GM21786 (cell line): ENCODE data around the gene AP4S1.

ENCODE experiments used
- ATAC-seq: cut with Tn5 transposase; IDR thresholded peaks from one replicate; pipeline ENCODE4 v1.9.1; 2021; ENCODE audit not compliant: unreplicated experiment

Gene AP4S1

DNA sequence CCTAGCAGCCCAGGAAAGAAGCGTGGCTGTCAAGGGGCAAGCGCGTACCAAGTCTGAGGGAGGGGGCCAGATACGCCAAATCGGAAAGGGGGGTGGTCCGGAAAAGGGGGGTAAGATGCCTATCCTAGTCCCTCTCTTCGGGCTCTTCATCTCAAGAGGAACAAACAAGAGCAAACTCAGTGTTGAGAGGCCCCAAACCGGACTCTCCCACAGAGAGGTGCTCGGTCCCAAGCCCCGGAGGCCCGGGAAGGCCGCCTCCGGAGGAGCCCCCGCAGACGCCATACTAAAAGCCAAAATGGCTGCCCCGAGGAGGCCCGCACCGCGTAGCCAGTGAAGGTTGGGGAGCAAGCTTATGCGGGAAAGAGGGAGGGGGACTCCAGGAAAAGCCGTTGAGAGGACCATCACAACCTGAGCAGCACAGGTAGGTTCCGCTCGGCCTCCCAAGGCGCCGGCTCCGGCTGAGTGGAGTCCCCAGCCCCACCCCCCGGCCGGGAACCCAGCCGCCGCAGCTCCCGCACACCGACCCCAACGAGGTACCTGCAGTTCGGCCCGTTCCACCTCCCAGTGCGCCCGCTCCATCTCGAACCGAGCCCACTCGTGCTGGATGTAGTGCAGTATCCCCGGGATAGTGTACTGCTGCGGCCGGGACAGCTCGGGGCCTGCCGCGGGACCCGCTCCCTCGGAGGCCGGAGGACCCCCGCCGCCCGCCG, at the start of gene AP4S1:
AP4S1 (plus strand) TSS at position 283 of the 710 bp plus-strand sequence. CDS start 40,548 bp downstream, outside the sequence.
- ATAC-seq: no peak

DNA sequence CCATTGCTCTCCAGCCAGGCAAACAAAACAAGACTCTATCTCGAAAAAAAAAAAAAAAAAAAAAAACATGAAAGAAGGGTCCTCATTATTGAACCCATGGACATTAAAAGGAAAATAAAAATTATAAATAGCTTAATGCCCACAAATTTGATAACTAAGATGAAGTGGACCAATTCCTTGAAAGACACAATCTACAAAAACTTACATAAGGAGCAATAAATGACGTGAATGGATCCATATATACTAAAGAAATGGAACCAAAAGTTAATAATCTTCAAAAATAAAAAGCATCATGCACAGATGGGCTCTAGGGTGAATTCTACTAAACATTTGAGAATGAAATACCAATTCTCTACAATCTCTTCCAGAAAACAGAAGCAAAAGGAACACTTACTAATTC, 47.7 kb upstream of the AP4S1 start:
- no peak for ATAC-seq

DNA sequence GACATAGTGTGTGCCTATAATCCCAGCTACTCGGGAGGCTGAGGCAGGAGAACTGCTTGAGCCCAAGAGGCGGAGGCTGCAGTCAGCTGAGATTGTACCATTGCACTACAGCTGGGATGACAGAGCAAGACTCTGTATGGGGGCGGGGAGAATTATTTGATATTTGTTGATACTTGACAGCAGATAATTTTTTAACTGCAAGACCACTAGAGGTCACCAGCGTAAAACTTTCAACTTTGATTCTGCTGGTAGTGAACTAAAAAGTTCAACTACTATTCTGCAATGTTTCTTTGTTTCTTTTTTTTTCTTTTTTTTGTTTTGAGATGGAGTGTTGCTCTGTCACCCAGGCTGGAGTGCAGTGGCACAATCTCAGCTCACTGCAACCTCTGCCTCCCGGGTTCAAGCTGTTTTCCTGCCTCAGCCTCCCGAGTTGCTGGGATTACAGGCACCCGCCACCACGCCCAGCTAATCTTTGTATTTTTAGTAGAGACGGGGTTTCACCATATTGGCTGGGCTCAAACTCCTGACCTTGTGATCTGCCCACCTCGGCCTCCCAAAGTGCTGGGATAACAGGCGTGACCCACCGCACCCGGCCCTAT, 45.2 kb upstream of the AP4S1 start:
- peak; percentile 54 for ATAC-seq

DNA sequence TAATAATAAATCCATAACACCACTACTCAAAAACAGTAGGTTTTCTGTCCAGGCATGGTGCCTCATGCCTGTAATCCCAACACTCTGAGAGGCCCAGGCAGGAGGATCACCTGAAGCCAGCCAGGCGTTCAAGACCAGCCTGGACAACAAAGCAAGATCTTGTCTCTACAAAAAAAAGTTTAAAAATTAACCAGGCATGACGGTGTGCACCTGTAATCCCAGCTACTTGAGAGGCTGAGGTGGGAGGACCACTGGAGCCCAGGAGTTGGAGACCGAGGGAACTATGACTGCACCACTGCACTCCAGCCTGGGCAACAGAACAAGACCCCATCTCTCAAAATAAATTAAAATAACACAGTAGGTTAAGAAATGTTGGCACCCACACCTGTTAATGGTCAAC, 44.5 kb upstream of the AP4S1 start:
- no peak for ATAC-seq

GRCh38 chr14:30982533-30982932, 42.9 kb upstream of the AP4S1 start:
- no peak for ATAC-seq

DNA sequence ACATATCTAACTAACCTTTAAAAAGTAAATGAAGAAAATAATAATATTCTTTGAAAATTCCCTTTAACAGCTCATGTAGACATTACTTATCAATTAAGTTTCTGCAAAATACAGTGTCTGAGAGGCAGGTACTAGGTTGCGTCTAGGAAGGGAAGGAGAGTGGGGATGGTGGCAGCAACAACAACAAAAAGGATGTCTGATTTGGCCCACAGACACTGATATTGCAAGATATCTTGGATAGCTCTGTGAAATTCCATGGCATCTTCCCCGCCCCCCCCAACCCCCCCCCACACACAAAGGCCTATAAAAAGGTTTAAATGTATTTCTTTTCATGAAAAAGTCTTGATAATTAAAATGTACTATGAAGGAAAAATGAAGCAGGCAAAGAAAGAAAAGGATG, 41.6 kb upstream of the AP4S1 start:
- no peak for ATAC-seq

GRCh38 chr14:30985796-30986195, 39.7 kb upstream of the AP4S1 start:
- ATAC-seq: no peak

GRCh38 chr14:30988509-30988908, 36.9 kb upstream of the AP4S1 start:
- no peak for ATAC-seq

GRCh38 chr14:30990770-30991169, 34.7 kb upstream of the AP4S1 start:
- ATAC-seq: no peak

GRCh38 chr14:30991408-30991807, 34.0 kb upstream of the AP4S1 start:
- ATAC-seq: no peak

DNA sequence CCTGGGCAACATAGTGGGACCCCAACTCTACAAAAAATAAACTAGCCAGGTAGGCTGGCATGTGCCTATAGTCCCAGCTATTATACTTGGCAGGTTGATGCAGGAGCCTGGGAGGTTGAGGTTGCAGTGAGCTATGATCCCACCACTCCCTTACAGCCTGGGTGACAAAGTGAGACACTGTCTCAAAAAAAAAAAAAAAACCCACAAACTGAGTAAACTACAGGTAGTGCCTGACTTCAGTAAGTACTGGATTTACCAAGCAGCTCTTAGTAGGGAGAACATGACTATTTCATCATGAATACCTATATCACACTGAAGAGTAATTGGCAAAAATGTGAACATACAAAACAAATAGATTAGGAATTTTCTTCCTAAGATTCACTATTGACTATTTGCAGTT, 32.4 kb upstream of the AP4S1 start:
- no peak for ATAC-seq

DNA sequence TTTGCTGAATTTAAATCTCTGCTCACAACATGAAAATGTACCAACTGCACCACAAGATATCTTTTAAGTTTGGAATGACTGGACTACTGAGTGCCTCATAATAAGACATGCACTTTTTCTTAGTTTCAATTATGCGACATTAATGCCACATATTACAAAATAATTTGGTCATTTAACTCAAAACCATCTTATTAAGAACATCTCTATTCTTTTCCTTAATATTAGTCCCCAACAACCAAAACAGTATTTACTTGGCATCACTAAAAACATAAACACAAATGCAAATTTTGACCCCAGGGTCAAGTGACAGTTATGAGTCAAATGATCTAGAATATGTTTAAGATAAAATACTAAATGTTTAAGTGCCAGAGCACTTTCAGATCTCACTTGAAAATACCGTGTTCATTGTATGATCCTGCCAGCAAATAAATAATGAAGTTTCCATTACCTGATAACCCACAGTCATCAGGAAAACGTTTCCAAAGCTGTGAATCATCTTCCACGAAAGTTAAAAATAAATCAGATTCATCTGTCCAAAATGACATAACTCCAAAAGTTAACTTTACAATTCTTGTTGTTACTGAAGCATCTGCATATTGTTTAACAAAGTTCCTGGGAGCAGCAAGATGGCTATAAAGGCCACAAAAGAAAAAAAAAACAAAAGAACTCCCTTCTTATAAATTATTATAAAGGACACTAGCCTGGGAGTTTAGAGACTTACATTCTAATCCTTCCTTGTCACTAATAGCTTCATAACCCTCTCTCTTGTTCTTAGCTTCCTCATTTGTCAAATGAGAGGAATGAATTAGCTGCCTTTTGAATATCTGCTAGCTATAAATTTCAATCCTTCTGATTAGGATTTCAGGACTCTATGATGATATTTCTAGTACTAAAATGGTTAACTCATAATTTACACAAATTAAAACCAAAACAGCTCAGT, 30.5 kb upstream of the AP4S1 start:
- ATAC-seq: peak; percentile 61

DNA sequence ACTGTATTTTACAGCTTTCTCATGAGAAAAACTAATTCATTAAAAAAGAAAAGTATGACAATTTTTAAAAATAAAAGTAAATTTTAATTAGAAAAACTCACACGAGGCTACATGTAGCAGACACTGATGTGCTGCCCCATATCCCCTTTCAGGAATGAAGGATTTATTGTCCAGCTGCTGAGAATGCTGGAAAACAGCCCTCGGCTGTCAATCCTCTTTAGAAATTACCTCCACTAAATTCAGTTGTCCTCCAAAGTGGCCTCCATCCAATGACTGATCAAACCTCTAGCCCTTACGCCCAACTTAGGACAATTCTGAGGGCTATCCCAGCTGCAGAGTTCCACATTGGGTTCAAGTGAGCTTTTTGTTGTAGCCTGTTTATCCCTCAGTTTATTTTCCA, 29.8 kb upstream of the AP4S1 start:
- ATAC-seq: no peak

DNA sequence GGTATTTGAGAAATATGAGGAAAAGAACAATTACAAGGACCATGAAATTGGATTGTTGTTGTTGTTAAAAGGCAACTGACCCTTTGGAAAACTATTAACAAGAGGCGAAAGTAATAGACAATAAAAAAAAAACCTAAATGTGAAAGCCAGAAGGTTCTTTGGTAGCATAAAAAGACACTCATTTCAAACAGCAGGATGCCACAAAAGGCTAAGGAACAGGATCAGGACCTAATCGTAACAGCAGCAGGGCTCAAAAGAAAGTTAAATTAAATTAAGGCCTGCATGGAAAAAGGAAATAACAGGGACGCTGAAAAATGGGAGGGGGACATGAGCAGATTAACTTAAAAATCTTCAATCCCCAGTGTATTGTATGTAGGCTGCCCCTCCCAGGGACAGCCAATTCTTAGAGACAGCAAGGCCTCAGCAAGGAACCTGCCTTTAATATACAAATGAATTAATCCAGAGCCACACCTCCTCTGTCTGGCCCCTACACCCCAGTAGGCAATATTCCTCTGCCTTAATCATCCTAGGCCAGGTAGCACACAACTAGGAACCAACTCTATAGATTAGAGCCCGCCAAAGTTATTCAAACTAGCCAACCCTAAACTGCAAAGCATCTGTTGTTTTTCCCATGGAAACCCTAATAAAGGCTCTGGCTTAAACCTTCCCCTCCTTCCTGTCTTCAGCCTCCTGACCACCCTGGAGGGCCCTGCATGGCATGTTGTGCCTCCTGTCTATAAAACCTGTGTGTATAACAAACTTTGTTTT, 28.4 kb upstream of the AP4S1 start:
- ATAC-seq: no peak

- ATAC-seq: no peak
Observed at GRCh38 chr14:30998100-30998706, 27.2 kb upstream of the AP4S1 start.

- ATAC-seq: no peak
Observed at GRCh38 chr14:30999038-30999773, 26.2 kb upstream of the AP4S1 start.

- no peak for ATAC-seq
Observed at GRCh38 chr14:31000629-31001338, 24.7 kb upstream of the AP4S1 start.

DNA sequence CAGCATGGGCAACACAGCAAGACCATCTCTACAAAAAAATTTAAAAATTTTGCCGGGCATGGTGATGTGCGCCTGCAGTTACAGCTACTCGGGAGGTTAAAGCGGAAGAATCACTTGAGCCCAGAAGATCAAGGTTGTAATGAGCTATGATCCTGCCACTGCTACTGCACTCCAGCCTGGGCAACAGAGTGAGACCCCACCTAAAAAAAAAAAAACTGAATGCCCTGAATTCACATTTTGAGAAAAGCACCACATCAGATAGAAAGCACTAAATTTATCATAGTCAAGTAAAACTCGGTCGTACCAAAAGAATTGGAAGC, 24.1 kb upstream of the AP4S1 start:
- ATAC-seq: no peak

DNA sequence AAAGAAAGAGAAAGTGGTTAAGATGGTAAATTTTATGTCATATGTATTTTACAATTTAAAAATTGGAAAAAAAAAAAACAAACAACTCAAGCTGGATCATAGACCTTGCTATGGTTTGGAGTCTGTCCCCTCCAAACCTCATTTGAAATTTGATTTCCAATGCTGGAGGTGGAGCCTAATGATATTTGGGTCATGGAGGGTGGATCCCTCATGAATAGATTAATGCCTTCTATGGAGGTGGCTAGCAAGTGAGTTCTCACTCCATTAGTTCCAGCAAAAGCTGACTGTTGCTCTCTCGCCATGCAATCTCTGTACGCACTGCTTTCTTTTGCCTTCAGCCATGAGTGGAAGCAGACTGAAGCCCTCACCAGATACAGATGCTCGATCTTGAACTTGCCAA, 22.2 kb upstream of the AP4S1 start:
- ATAC-seq: no peak
